Body of pancreas (tissue), 4 donors: Measurements from ENCODE around the gene DCHS1.

Source experiments
- POLR2A ChIP-seq, 3 donors: fragments of 450-650 bp; IDR thresholded peaks; one replicate each; pipeline ENCODE4 v1.6.1; 2016; ENCODE audit warnings: antibody characterized with exemption in 3 of 3, mild to moderate bottlenecking in 2 of 3
- TF ChIP-seq, protein P1 (sequence below), 7 experiments: fragments of 450-650 bp in 4 of 7; fragments of 200-600 bp in 3 of 7; sonication (generic) in 3 of 7; IDR thresholded peaks; one replicate each; pipeline ENCODE4 v1.5.1; 2016 to 2019; ENCODE audit warnings: antibody characterized with exemption in 7 of 7

DNA sequence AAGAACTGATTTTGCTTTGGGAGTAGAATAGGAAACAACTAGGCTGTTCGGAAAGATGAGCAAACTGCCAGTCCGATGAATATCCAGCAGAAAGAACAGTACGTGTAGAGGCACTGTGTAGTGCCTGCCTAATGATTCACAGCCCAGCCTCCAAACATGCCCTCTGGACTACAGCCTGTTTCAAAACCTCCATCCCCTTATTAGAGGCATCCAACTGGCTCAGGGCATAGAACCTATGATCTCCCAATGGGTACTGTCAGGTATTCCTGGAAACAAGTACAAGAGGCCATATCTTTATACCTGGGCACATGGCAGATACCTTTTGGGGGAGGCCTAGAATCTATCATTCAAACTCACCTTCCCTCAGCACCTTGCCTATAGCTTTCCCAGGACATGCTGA is 57.1 kb downstream of the DCHS1 start:
- TF ChIP-seq, protein P1, sequence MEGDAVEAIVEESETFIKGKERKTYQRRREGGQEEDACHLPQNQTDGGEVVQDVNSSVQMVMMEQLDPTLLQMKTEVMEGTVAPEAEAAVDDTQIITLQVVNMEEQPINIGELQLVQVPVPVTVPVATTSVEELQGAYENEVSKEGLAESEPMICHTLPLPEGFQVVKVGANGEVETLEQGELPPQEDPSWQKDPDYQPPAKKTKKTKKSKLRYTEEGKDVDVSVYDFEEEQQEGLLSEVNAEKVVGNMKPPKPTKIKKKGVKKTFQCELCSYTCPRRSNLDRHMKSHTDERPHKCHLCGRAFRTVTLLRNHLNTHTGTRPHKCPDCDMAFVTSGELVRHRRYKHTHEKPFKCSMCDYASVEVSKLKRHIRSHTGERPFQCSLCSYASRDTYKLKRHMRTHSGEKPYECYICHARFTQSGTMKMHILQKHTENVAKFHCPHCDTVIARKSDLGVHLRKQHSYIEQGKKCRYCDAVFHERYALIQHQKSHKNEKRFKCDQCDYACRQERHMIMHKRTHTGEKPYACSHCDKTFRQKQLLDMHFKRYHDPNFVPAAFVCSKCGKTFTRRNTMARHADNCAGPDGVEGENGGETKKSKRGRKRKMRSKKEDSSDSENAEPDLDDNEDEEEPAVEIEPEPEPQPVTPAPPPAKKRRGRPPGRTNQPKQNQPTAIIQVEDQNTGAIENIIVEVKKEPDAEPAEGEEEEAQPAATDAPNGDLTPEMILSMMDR (IDR thresholded peaks at IDR 0.05) = no peak
- no peak for TF ChIP-seq POLR2A (IDR thresholded peaks at IDR 0.05)
